Upper lobe of right lung (tissue), 1 donor: ENCODE data around the gene SDF4. TPM values are rescaled to one million over a fixed set of nuclear protein-coding genes. Genes with fewer than 3 reads are reported as not detected.
"Not testable (repeated sequence)": the region's sequence is repeated elsewhere in the genome, so short reads cannot be mapped to it uniquely, and the experiment has no call there.

ENCODE experiments used
- ATAC-seq: fragments of 200-7000 bp; cut with Tn5 transposase; one replicate; pipeline ENCODE4 v1.9.1; 2020; ENCODE audit warnings: mild to moderate bottlenecking, moderate library complexity
- DNase-seq: peaks from one replicate; pipeline ENCODE4 v3.0.0-alpha.2; 2020
- H3K27ac ChIP-seq: fragments of 200-600 bp; one replicate; pipeline ENCODE4 v1.8.0; 2022
- H3K27me3 ChIP-seq: fragments of 200-600 bp; one replicate; pipeline ENCODE4 v1.8.0; 2022; ENCODE audit warnings: mild to moderate bottlenecking
- H3K36me3 ChIP-seq: fragments of 200-600 bp; one replicate; pipeline ENCODE4 v1.8.0; 2022
- H3K4me1 ChIP-seq: fragments of 200-600 bp; one replicate; pipeline ENCODE4 v1.8.0; 2022
- H3K4me3 ChIP-seq: fragments of 200-600 bp; one replicate; pipeline ENCODE4 v1.8.0; 2022; ENCODE audit warnings: mild to moderate bottlenecking
- H3K9me3 ChIP-seq: fragments of 200-600 bp; one replicate; pipeline ENCODE4 v1.8.0; 2022
- intact Hi-C: fragments of 100-400 bp; cut with DNase I; formaldehyde crosslinking; loops from one replicate; pipeline ENCODE4 v1.11.0; 2022
- total RNA-seq: library from RNA; stranded (reverse); fragmentation: NEBNext Ultra II Directional; extraction: Animal tissue kit (Norgen Biotek cat#: 25700); gene quantifications from one replicate; pipeline ENCODE4 v1.2.1, GENCODE V29; 2021
- TF ChIP-seq, protein P1 (sequence below): fragments of 200-600 bp; IDR thresholded peaks from one replicate; pipeline ENCODE4 v1.8.0; 2022; ENCODE audit warnings: antibody characterized with exemption
- donor health status: DM: no; HTN: yes; CAD: no; lungs with severe emphysema.

Gene SDF4
- total RNA-seq, 1 donor from 2014 or later = 132 TPM

DNA sequence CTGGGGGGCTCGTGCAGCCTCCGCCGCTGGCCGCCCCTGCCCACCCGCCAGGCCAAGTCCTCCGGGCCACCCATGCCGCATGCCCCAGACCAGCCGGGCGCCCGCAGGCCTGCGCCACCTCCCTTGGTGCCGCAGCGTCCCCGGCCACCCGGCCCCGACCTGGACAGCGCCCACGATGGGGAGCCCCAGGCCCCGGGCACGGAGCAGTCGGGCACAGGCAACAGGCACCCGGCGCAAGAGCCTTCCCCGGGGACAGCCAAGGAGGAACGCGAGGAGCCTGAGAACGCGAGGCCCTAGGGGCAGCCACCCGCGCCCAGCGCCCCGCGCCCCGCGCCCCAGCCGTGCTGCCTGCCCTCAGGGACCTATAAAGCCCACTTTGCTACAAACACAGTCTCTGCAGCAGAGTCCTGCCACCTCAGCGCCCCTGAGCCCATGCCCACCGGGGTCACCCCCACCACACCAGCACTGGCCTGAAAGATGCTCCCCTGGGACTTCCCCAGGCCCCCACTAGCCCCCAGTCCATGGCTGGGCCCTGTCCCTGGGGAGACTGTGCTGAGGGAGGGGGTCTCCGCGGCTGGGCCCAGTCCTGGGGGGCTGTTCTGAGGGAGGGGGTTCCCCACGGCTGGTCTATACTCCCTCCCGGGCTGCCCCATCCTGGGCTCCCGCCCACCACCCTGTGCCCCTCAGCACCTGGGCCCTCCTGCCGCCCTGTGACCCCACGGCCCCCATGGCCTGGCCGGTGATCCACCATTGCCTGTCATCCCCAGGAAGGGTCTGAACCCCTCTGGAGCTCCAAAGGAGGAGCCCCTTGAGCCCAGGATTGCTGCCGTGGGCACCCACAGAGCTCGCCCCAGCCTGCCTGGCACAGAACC lies 34.0 kb downstream of the SDF4 start:
- H3K4me1 ChIP-seq = no peaks in the 10 kb centered on the region
- no peaks in the 10 kb centered on the region for H3K36me3 ChIP-seq
- no peak overlapping the region for H3K4me3 ChIP-seq
- DNase-seq (no peak), ATAC-seq (no peak)
- intact Hi-C loops = no loop called here
- no peaks in the 10 kb centered on the region for H3K27me3 ChIP-seq
- H3K9me3 ChIP-seq = no peaks in the 10 kb centered on the region
- no peak overlapping the region for H3K27ac ChIP-seq
- TF ChIP-seq, protein P1, sequence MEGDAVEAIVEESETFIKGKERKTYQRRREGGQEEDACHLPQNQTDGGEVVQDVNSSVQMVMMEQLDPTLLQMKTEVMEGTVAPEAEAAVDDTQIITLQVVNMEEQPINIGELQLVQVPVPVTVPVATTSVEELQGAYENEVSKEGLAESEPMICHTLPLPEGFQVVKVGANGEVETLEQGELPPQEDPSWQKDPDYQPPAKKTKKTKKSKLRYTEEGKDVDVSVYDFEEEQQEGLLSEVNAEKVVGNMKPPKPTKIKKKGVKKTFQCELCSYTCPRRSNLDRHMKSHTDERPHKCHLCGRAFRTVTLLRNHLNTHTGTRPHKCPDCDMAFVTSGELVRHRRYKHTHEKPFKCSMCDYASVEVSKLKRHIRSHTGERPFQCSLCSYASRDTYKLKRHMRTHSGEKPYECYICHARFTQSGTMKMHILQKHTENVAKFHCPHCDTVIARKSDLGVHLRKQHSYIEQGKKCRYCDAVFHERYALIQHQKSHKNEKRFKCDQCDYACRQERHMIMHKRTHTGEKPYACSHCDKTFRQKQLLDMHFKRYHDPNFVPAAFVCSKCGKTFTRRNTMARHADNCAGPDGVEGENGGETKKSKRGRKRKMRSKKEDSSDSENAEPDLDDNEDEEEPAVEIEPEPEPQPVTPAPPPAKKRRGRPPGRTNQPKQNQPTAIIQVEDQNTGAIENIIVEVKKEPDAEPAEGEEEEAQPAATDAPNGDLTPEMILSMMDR = no peak

- Histone ChIP-seq H3K27ac (no peak overlapping the region), H3K4me1 (no peaks in the 10 kb centered on the region), H3K4me3 (no peak overlapping the region), H3K9me3 (no peaks in the 10 kb centered on the region), H3K36me3 (no peaks in the 10 kb centered on the region), H3K27me3 (no peaks in the 10 kb centered on the region)
- TF ChIP-seq, protein P1 = no peak
- ATAC-seq (no peak), DNase-seq (no peak)
- intact Hi-C loops = no loop called here
Measured at GRCh38 chr1:1197188-1197500, 34.7 kb downstream of the SDF4 start.

- Histone ChIP-seq H3K36me3 (no peaks in the 10 kb centered on the region), H3K4me3 (no peak overlapping the region), H3K4me1 (no peaks in the 10 kb centered on the region), H3K27me3 (no peaks in the 10 kb centered on the region), H3K9me3 (no peaks in the 10 kb centered on the region), H3K27ac (no peak overlapping the region)
- DNase-seq (no peak), ATAC-seq (no peak)
- TF ChIP-seq, protein P1 = no peak
- intact Hi-C loops = no loop called here
Measured at GRCh38 chr1:1196431-1197187, 35.2 kb downstream of the SDF4 start.

DNA sequence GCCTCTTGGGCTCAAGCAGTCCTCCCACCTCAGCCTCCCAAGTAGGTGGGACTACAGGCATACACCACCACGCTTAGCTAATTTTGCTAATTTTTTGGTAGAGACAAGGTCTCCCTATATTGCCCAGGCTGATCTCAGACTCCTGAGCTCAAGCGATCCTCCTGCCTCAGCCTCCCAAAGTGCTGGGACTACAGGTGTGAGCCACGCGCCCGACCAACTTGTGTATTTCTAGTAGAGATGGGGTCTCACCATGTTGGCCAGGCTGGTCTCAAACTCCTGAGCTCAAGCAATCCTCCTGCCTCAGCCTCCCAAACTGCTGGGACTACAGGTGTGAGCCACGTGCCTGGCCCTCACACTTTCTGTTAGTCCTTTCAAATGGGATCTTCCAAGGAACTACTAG lies 36.1 kb downstream of the SDF4 start:
- H3K27me3 ChIP-seq, H3K27ac ChIP-seq, DNase-seq, H3K36me3 ChIP-seq, H3K4me1 ChIP-seq, H3K9me3 ChIP-seq, H3K4me3 ChIP-seq, intact Hi-C loops, ATAC-seq: not testable (repeated sequence)

GRCh38 chr1:1194723-1195122 lies 37.1 kb downstream of the SDF4 start:
- no peak for ATAC-seq

More at GRCh38 chr1:1194723-1195122, 37.1 kb downstream of the SDF4 start:
- Histone ChIP-seq H3K27ac (no peak overlapping the region), H3K4me3 (no peak overlapping the region), H3K36me3 (no peaks in the 10 kb centered on the region), H3K4me1 (no peaks in the 10 kb centered on the region), H3K27me3 (no peaks in the 10 kb centered on the region), H3K9me3 (no peaks in the 10 kb centered on the region)
- intact Hi-C loops = no loop called here
- TF ChIP-seq, protein P1 = no peak
- DNase-seq = no peak
